DOHH2 (cell line): ENCODE measurements around the gene TSG101.

ENCODE experiments used
- CTCF ChIP-seq: fragments of 200-600 bp; sonication (generic); IDR thresholded peaks from one replicate; pipeline ENCODE4 v1.5.1; 2014; ENCODE audit warnings: antibody characterized with exemption, mild to moderate bottlenecking, low read depth, low read length; ENCODE audit not compliant: poor library complexity, severe bottlenecking
- EZH2phosphoT487 ChIP-seq: fragments of 200-600 bp; sonication (generic); IDR thresholded peaks from 2 replicates; pipeline ENCODE4 v1.6.1; 2017; ENCODE audit warnings: borderline replicate concordance, mild to moderate bottlenecking, antibody characterized with exemption, low read length, moderate library complexity, mixed read lengths

DNA sequence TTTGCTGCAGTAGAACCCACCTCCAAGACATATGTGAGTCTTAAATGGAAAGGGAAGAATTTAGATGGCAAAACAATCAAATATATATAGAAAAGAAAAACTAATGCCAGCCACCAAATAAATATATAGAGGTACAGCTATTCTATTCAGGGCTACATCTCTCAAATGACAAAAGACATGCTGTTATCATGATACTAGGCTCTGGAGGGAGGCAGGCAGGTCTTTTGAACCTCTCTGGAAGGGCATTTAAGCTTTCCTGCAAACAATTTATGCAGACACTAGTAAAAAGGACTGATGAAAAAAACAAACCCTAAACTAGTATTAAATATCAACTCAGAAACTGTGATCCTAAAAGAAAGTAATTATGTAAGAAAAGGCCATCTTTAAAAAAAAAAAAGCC lies 37.4 kb upstream of the TSG101 start:
- TF ChIP-seq CTCF (no peak), EZH2phosphoT487 (no peak)
